Heart left ventricle (tissue), 13 donors: Measurements from ENCODE around the gene GH1.

Experiments used
- CTCF ChIP-seq, 12 donors: fragments of 200-600 bp; sonication (generic) in 4 of 12; IDR thresholded peaks; one replicate each; pipeline versions ENCODE4 v1.5.0 to v1.8.0; 2018 to 2022; ENCODE audit warnings: antibody characterized with exemption in 12 of 12, mild to moderate bottlenecking in 5 of 12
- POLR2A ChIP-seq, 2 donors: fragments of 450-650 bp; IDR thresholded peaks; one replicate each; pipeline ENCODE4 v1.6.1; 2017; ENCODE audit warnings: antibody characterized with exemption in 2 of 2, mild to moderate bottlenecking in 2 of 2, moderate library complexity in 2 of 2
- donor health status: ischemic (EF 13 %, LVEDD 7.1; RV severe dilation, severe dysfunction).
- donor health status: DM: no; HTN: yes; CAD: no.
- donor health status: DM: no; HTN: no; CAD: no.
- donor health status: ischemic (EF 25% LVEDD 6.9; RV normal size, moderate dysfunction).
- donor health status: ischemic (EF 25% LVEDD 5.7; RV mildly dilated, moderate dysfunction).
- donor health status: ischemic (EF 35%, LVEDD 5.7; RV mildly dilated, moderate dysfunction).
- donor health status: nonischemic (EF 11% LVEDD 7.7; RV severe dilation, severe dysfunction).
- donor health status: DM: yes; HTN: yes; CAD: no.
- donor health status: PGD.
- donor health status: ischemic (EF 29% LVEDD 5.4; RV normal size, mild dysfunction).
- donor health status: nonischemic (EF 23%, LVEDD 6.1; RV moderate dilation, normal function).

- TF ChIP-seq CTCF (IDR thresholded peaks at IDR 0.05) (no peak), POLR2A (IDR thresholded peaks at IDR 0.05) (no peak)
Measured at GRCh38 chr17:63955232-63955631, 36.6 kb upstream of the GH1 start.
